ENCODE measurements around the gene AK4.

DNA sequence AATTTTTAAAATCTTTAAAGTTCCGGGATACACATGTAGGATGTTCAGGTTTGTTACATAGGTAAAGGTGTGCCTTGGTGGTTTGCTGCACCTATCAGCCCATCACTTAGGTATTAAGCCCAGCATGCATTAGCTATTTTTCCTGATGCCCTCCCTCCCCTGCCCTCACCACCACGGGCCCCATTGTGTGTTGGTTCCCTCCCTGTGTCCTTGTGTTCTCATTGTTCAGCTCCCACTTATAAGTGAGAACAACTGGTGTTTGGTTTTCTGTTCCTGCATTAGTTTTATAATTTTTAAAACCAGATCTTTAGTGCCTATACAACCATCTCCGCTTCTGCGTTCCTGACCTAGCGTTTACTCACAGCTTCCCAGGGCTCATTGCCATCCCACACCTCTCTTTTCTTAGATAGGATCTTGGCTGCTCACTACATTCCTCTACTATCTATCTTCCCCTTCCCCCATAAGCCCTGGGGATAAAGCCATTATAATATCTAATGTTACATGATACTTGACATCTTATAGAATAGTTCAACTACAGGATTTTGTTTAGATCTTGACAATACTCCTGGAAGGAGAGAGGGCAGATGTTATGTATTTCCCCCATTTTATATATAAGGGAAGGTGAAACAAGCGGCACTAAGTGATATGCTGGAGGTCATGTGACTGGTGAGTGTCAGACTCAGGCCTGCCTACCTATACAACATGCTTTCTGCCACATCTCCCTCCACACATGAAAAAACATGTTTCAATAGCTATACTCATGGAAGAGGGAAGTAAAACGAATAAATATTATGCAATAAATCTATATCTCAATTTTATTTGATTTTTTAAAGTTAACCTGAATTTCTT lies 109.1 kb downstream of the AK4 start:
- TF ChIP-seq, protein P1, sequence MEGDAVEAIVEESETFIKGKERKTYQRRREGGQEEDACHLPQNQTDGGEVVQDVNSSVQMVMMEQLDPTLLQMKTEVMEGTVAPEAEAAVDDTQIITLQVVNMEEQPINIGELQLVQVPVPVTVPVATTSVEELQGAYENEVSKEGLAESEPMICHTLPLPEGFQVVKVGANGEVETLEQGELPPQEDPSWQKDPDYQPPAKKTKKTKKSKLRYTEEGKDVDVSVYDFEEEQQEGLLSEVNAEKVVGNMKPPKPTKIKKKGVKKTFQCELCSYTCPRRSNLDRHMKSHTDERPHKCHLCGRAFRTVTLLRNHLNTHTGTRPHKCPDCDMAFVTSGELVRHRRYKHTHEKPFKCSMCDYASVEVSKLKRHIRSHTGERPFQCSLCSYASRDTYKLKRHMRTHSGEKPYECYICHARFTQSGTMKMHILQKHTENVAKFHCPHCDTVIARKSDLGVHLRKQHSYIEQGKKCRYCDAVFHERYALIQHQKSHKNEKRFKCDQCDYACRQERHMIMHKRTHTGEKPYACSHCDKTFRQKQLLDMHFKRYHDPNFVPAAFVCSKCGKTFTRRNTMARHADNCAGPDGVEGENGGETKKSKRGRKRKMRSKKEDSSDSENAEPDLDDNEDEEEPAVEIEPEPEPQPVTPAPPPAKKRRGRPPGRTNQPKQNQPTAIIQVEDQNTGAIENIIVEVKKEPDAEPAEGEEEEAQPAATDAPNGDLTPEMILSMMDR (IDR thresholded peaks at IDR 0.05) = no peak
- TF ChIP-seq POLR2A (IDR thresholded peaks at IDR 0.05) = no peak
